ENCODE results near the gene HOXC4.

DNA sequence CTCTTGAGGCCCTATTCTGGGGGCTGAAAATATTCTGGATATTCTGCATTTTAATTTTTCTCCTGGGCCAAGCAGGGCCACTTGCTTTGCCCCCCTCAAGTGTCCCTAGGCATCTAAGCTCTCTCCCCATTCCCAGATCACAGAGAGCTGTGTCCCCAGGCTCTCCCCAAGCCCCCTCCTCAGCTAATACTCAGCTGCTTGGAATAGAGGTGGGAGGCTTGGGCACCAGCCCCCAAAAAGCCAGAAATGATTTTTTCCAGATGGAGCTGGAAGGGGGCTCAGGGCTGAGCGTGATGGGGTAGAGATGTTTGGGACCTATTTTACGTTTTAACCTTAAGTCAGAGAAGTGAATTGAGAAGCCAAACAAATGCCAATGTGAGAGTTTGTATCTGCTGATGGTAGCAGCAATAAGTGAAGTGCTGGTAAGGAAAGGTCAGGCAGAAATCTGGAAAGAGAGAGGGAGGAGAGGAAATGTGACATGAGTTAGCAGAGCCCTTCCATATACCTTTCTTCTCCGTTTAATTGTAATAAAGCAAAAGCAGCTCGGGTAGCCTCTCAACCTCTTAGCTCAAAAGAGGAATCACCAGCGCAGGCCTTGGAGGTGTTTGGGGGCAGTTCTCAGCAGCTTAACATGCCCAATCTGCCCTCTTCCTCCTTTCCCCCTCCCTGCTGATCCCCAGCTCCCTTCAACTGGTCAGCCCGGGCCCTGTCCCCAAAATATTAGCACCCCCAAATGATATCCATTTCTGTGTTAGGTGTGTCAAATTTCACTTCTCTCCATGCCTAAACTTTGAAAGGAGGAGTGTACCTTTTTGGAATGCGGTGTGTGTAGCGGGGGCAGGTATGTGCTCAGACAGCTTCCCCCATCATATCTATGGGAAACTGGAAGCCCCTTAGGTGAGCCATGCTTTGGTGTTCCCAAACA is 30.4 kb upstream of the HOXC4 start:
- TF ChIP-seq EZH2phosphoT487 (IDR thresholded peaks at IDR 0.05; ENCODE audit: insufficient read depth, low read depth) = no peak
- TF ChIP-seq EZH2 (IDR thresholded peaks at IDR 0.05; ENCODE audit: insufficient read depth, poor library complexity, severe bottlenecking) = no peak

Data from GM23248 (cell line).